ENCODE data around the gene ELF5. TPM values are rescaled to one million over a fixed set of nuclear protein-coding genes. Genes with fewer than 3 reads are reported as not detected.

Gene ELF5
- total and polyA plus RNA-seq, 2 of the 8 experiments (the other 6 are each of a cell fraction or from before 2014, with no cell fraction given): not detected

GRCh38 chr11:34460278-34460677 lies 53.3 kb downstream of the ELF5 start:
- FAIRE-seq: no peak

More at GRCh38 chr11:34460278-34460677, 53.3 kb downstream of the ELF5 start:
- no peak overlapping the region for H2AK5ac ChIP-seq (ENCODE audit: low read depth, low read length)
- H4K20me1 ChIP-seq (replicated peaks in 1 of 2; ENCODE audit: control insufficient read depth in 1 of 2, insufficient read depth in 2 of 2, low read length in 2 of 2): no peaks in the 10 kb centered on the region
- no peak overlapping the region for H2BK120ac ChIP-seq (replicated peaks; ENCODE audit: low read depth, low read length)
- POLR2A ChIA-PET (ENCODE audit: partially characterized antibody): interaction anchor here (0.6 to 0.8 kb wide), 2 partner anchors 355 to 377 kb away, joined by 3 to 5 read pairs; partner anchors contain the start of gene NAT10
- H3K14ac ChIP-seq (ENCODE audit: insufficient read length): no peak overlapping the region
- no peak overlapping the region for H3K9ac ChIP-seq (replicated peaks in 1 of 4; ENCODE audit: extremely low read depth in 1 of 4, low read depth in 3 of 4, low read length in 3 of 4)
- H2BK20ac ChIP-seq (ENCODE audit: low read length): no peak overlapping the region
- no peaks in the 10 kb centered on the region for H3K4me1 ChIP-seq (replicated peaks in 1 of 4; ENCODE audit: control insufficient read depth in 3 of 4, insufficient read depth in 4 of 4, low read length in 3 of 4)
- no peaks in the 10 kb centered on the region for H3K9me3 ChIP-seq (ENCODE audit: insufficient read depth in 2 of 2, low read depth in 1 of 2, low read length in 1 of 2)
- CTCF ChIA-PET (ENCODE audit: partially characterized antibody): interaction anchor here (2.5 kb wide), 1 partner anchor 8 kb away, joined by 9 read pairs; no protein-coding TSS in a partner anchor
- TF ChIP-seq KDM5A (IDR thresholded peaks at IDR 0.05; ENCODE audit: low read length) (no peak), JUND (IDR thresholded peaks at IDR 0.05; ENCODE audit: low read length) (no peak), RFX5 (IDR thresholded peaks at IDR 0.05; ENCODE audit: borderline replicate concordance, low read depth, low read length) (no peak), CBX8 (IDR thresholded peaks at IDR 0.05; ENCODE audit: borderline replicate concordance, low read depth, low read length) (no peak), KDM1A (IDR thresholded peaks at IDR 0.05; ENCODE audit: borderline replicate concordance, low read length) (no peak), SAP30 (IDR thresholded peaks at IDR 0.05; ENCODE audit: insufficient read depth, insufficient replicate concordance, low read length) (no peak), EGR1 (IDR thresholded peaks at IDR 0.05; ENCODE audit: borderline replicate concordance, low read depth, low read length) (no peak)
- H3K4me2 ChIP-seq (ENCODE audit: insufficient read depth in 1 of 2, low read depth in 2 of 2, low read length in 2 of 2): no peak overlapping the region
- no peak overlapping the region for H3K56ac ChIP-seq (replicated peaks; ENCODE audit: insufficient read length, low read depth, low read length)
- no peak overlapping the region for H4K8ac ChIP-seq (ENCODE audit: extremely low read depth, insufficient read depth, low read length)
- no peak overlapping the region for H2BK12ac ChIP-seq (ENCODE audit: low read depth, low read length)
- no peaks in the 10 kb centered on the region for H3K79me1 ChIP-seq (ENCODE audit: low read depth, low read length)
- no peak overlapping the region for H3K4me3 ChIP-seq (ENCODE audit: extremely low read depth in 1 of 4, insufficient read depth in 2 of 4, low read depth in 3 of 4, low read length in 4 of 4)
- DNase-seq (ENCODE audit: low read depth in 1 of 2, low spot score in 2 of 2): no peak
- peaks cover 0 to 12% (median 3%) of the 10 kb centered on the region in 4 experiments; a peak in 4 of 8 replicates for H3K36me3 ChIP-seq (ENCODE audit: control insufficient read depth in 2 of 4, insufficient read depth in 4 of 4, low read length in 3 of 4)
- H3K79me2 ChIP-seq (ENCODE audit: control insufficient read depth in 1 of 2, insufficient read depth in 2 of 2, low read length in 2 of 2): no peaks in the 10 kb centered on the region
- no peak overlapping the region for H3K4ac ChIP-seq (replicated peaks; ENCODE audit: insufficient read length, low read depth, low read length)
- H2BK15ac ChIP-seq (ENCODE audit: low read length): no peak overlapping the region
- H3K27me3 ChIP-seq (replicated peaks in 1 of 4; ENCODE audit: control insufficient read depth in 3 of 4, extremely low read depth in 1 of 4, insufficient read depth in 3 of 4, low read length in 3 of 4): no peaks in the 10 kb centered on the region
- no peak overlapping the region for H4K91ac ChIP-seq (replicated peaks; ENCODE audit: insufficient read length, low read length)
- no peak overlapping the region for H4K5ac ChIP-seq (ENCODE audit: insufficient read length, low read depth, low read length)
- H2AFZ ChIP-seq (ENCODE audit: low read length): no peak overlapping the region
- H3K27ac ChIP-seq (ENCODE audit: low read depth, low read length): no peak overlapping the region
- WGBS, 2 experiments (ENCODE audit: extremely low coverage in 1 of 2, insufficient coverage in 1 of 2, insufficient read length in 1 of 2, insufficient replicate concordance in 2 of 2, low coverage in 1 of 2, low lambda C conversion rate in 2 of 2, missing lambda C conversion rate in 1 of 2): 83% methylated on average over 3 of the region's 4 CpGs; no CpG with 5 or more reads in 1 of the 2 experiments
- no peak overlapping the region for H3K23ac ChIP-seq (ENCODE audit: insufficient read length)
- H2BK5ac ChIP-seq (ENCODE audit: low read depth, low read length): no peak overlapping the region
- H3K18ac ChIP-seq (ENCODE audit: extremely low read depth, low read length): no peak overlapping the region
- H3K23me2 ChIP-seq (ENCODE audit: low read depth, low read length): no peaks in the 10 kb centered on the region

All from H1 (cell line).